K562 (cell line): ENCODE data around the gene KRT16. TPM values are rescaled to one million over a fixed set of nuclear protein-coding genes. Genes with fewer than 3 reads are reported as not detected.
A peak's percentile ranks its signal among the peaks of the same experiment; 100 is the strongest.

Experiments used
- ATAC-seq: fragments of 200-7000 bp; cut with Tn5 transposase; 3 replicates; pipeline ENCODE4 v1.9.1; 2020; ENCODE audit warnings: moderate library complexity
- BruUV-seq: library from RNA; stranded (reverse); fragments of 400-500 nt; replicated peaks from 2 replicates; lab custom pipeline; 2021; lab: Mats Ljungman, UMichigan
- CTCF ChIA-PET: fragments of 300-600 bp; formaldehyde crosslinking; extraction: SDS; loops from one replicate; lab custom pipeline; 2021; ENCODE audit warnings: low intra/inter-chr PET ratio; lab: Yijun Ruan, JAX
- POLR2A ChIA-PET: fragments of 300-600, 350-650 bp; sonication (Branson Sonifier 250); formaldehyde crosslinking; extraction: SDS; loops from one replicate; lab custom pipeline; 2021; ENCODE audit warnings: antibody characterized with exemption, inconsistent platforms; lab: Yijun Ruan, JAX
- DNase-seq, 4 experiments: peaks; one replicate each; pipeline versions ENCODE4 v3.0.0 to v3.0.0-alpha.2; 2011 to 2018; ENCODE audit warnings: low spot score in 3 of 4, mixed read lengths in 3 of 4; ENCODE audit errors: extremely low read depth in 1 of 4
- FAIRE-seq: peaks from 2 replicates; lab custom pipeline; 2011; peaks lifted over from hg19 to GRCh38; lab: Jason Lieb, UNC
- H2AFZ ChIP-seq: 2 replicates; pipeline ENCODE4 v1.6.0; 2011; ENCODE audit warnings: low read depth, low read length, control low read depth, inconsistent platforms
- H3K27ac ChIP-seq: fragments of 200-600 bp; 3 replicates; pipeline ENCODE4 v1.8.0; 2011; ENCODE audit warnings: low read depth, mild to moderate bottlenecking, control low read depth, inconsistent platforms, low read length, moderate library complexity, mixed read lengths; ENCODE audit errors: extremely low read depth
- H3K27me3 ChIP-seq, 2 experiments: fragments of 300-600 bp in 1 of 2; 2 replicates in 1 of 2; 3 replicates in 1 of 2; pipeline versions ENCODE4 v1.6.0 to v1.8.0; 2011; ENCODE audit warnings: inconsistent platforms in 2 of 2, low read length in 2 of 2, mild to moderate bottlenecking in 1 of 2, mixed read lengths in 1 of 2, moderate library complexity in 1 of 2; ENCODE audit not compliant: control insufficient read depth in 2 of 2, insufficient read depth in 2 of 2
- H3K36me3 ChIP-seq: fragments of 300-600 bp; 3 replicates; pipeline ENCODE4 v1.8.0; 2011; ENCODE audit warnings: mild to moderate bottlenecking, low read length, inconsistent platforms; ENCODE audit not compliant: control insufficient read depth, insufficient read depth
- H3K4me1 ChIP-seq, 2 experiments: fragments of 200-600 bp in 1 of 2; replicated peaks in 1 of 2; 2 replicates in 1 of 2; 3 replicates in 1 of 2; pipeline versions ENCODE4 v1.5.1 to v1.8.0; 2011; ENCODE audit warnings: inconsistent platforms in 2 of 2, low read length in 2 of 2, mild to moderate bottlenecking in 1 of 2, mixed read lengths in 1 of 2, moderate library complexity in 1 of 2; ENCODE audit not compliant: control insufficient read depth in 2 of 2, insufficient read depth in 2 of 2
- H3K4me2 ChIP-seq: 2 replicates; pipeline ENCODE4 v1.6.1; 2011; ENCODE audit warnings: low read length, control low read depth, inconsistent platforms, mixed read lengths; ENCODE audit not compliant: insufficient read depth
- H3K4me3 ChIP-seq: fragments of 200-600 bp; sonication (generic), shearing (Covaris generic); 2 replicates; pipeline ENCODE4 v1.5.1; 2016; ENCODE audit warnings: control low read depth, inconsistent platforms
- H3K79me2 ChIP-seq: fragments of 200-600 bp; 3 replicates; pipeline ENCODE4 v1.8.0; 2011; ENCODE audit warnings: low read length, inconsistent platforms; ENCODE audit not compliant: control insufficient read depth, insufficient read depth
- H3K9ac ChIP-seq, 2 experiments: 2 replicates each; pipeline versions ENCODE4 v1.6.0 to v1.6.1; 2011; ENCODE audit warnings: low read depth in 2 of 2, low read length in 2 of 2, control low read depth in 1 of 2, inconsistent platforms in 1 of 2, mild to moderate bottlenecking in 1 of 2, mixed read lengths in 1 of 2; ENCODE audit not compliant: insufficient read depth in 1 of 2
- H3K9me1 ChIP-seq: one replicate; pipeline ENCODE4 v1.6.0; 2011; ENCODE audit warnings: inconsistent platforms, mild to moderate bottlenecking, low read length, moderate library complexity; ENCODE audit not compliant: control insufficient read depth, insufficient read depth
- H3K9me3 ChIP-seq: replicated peaks from 2 replicates; pipeline ENCODE4 v1.5.1; 2011; ENCODE audit warnings: low read depth, low read length, inconsistent platforms; ENCODE audit not compliant: control insufficient read depth, insufficient read depth
- H4K20me1 ChIP-seq: replicated peaks from 2 replicates; pipeline ENCODE4 v1.6.1; 2011; ENCODE audit warnings: low read length, inconsistent platforms, mixed read lengths; ENCODE audit not compliant: control insufficient read depth, insufficient read depth
- CTBP1 ChIP-seq: fragments of 450-650 bp; IDR thresholded peaks from 2 replicates; pipeline ENCODE4 v1.6.1; 2016; ENCODE audit warnings: borderline replicate concordance
- HOXB6 ChIP-seq: fragments of 250-450 bp; sonication (Bioruptor Pico); IDR thresholded peaks from 2 replicates; pipeline ENCODE4 v1.5.1; 2022; ENCODE audit warnings: mild to moderate bottlenecking, borderline replicate concordance
- JUND ChIP-seq, 2 experiments: IDR thresholded peaks; 2 replicates in 1 of 2; 3 replicates in 1 of 2; pipeline ENCODE4 v1.6.1; 2011; ENCODE audit warnings: borderline replicate concordance in 2 of 2, low read depth in 2 of 2, low read length in 2 of 2, improper control_type of control experiment in 1 of 2, missing biosample characterization in 1 of 2, missing genetic modification characterization in 1 of 2, missing genetic modification reagents in 1 of 2
- KLF1 ChIP-seq: fragments of 450-650 bp; IDR thresholded peaks from 2 replicates; pipeline ENCODE4 v1.6.1; 2016; ENCODE audit warnings: missing genetic modification characterization, missing compliant biosample characterization
- KLF10 ChIP-seq: fragments of 250-450 bp; sonication (Bioruptor Pico); IDR thresholded peaks from 2 replicates; pipeline ENCODE4 v1.6.1; 2021; ENCODE audit warnings: matching md5 sums
- NFIC ChIP-seq: fragments of 450-650 bp; IDR thresholded peaks from 2 replicates; pipeline ENCODE4 v1.6.1; 2017; ENCODE audit warnings: mild to moderate bottlenecking, inconsistent platforms
- NR2C2 ChIP-seq, 2 experiments: fragments of 200-800 bp in 1 of 2; sonication (Bioruptor generic) in 1 of 2; sonication (generic) in 1 of 2; formaldehyde crosslinking in 1 of 2; IDR thresholded peaks; 2 replicates each; pipeline versions ENCODE4 v1.6.1 to v1.8.0; 2016 to 2022; ENCODE audit warnings: mild to moderate bottlenecking in 1 of 2, missing compliant biosample characterization in 1 of 2, missing genetic modification characterization in 1 of 2, missing genetic modification reagents in 1 of 2
- SAFB2 ChIP-seq: fragments of 200-400 bp; formaldehyde crosslinking; IDR thresholded peaks from 2 replicates; pipeline ENCODE4 v1.6.1; 2018; ENCODE audit warnings: borderline replicate concordance, low read length, low read depth, moderate library complexity; ENCODE audit not compliant: severe bottlenecking
- SMAD4 ChIP-seq: fragments of 250-450 bp; sonication (Bioruptor Pico); conservative IDR thresholded peaks from 2 replicates; pipeline ENCODE4 v1.8.0; 2021; ENCODE audit warnings: inconsistent platforms, mild to moderate bottlenecking, moderate library complexity
- XRCC5 ChIP-seq: fragments of 200-400 bp; formaldehyde crosslinking; IDR thresholded peaks from 2 replicates; pipeline ENCODE4 v1.6.1; 2017; ENCODE audit warnings: low read depth, mild to moderate bottlenecking, low read length
- ZKSCAN3 ChIP-seq: fragments of 250-450 bp; sonication (Bioruptor Pico); IDR thresholded peaks from 2 replicates; pipeline ENCODE4 v1.4.0; 2020
- WGBS: fragments of 100-300 bp; shearing (Covaris generic); methylation state at CpG from one replicate; pipeline ENCODE4 v1.1.6; 2016; ENCODE audit warnings: low coverage, mixed read lengths; ENCODE audit not compliant: insufficient coverage; ENCODE audit errors: missing lambda C conversion rate; 5-methylcytosine and 5-hydroxymethylcytosine counted together
- in situ Hi-C: fragments of 300-500 bp; cut with MboI; formaldehyde crosslinking; loops from 4 replicates; pipeline ENCODE4 v1.15.0; 2018; ENCODE audit warnings: inconsistent platforms, mixed read lengths
- intact Hi-C: fragments of 100-400 bp; cut with micrococcal nuclease; formaldehyde crosslinking; loops from 2 replicates; pipeline ENCODE4 v1.14.2; 2022
- polyA plus RNA-seq, 8 experiments: library from polyadenylated mRNA; depleted of rRNA in 4 of 8; stranded (reverse) in 5 of 8; unstranded in 3 of 8; fragments of >200 nt; fragmentation: Nextera tagmentation in 2 of 8; fragmentation: Illumina TruSeq in 1 of 8; extraction: Ambion mirVana in 2 of 8; extraction: Trizol in 1 of 8; gene quantifications; 2 replicates each; pipeline versions ENCODE4 v1.2.1 to v1.2.3, GENCODE V29; 2011 to 2014; ENCODE audit warnings: inconsistent platforms in 1 of 8, missing spikeins in 1 of 8
- total RNA-seq, 7 experiments: library from RNA; depleted of rRNA in 6 of 7; stranded (reverse); fragments of >200 nt in 6 of 7; fragmentation: Illumina TruSeq in 2 of 7; extraction: Trizol in 2 of 7; gene quantifications; 2 replicates each; pipeline versions ENCODE4 v1.2.1 to v1.2.3, GENCODE V29; 2011 to 2021; ENCODE audit warnings: low replicate concordance in 1 of 7
- TF ChIP-seq, protein P1 (sequence below): fragments of 250-450 bp; sonication (Bioruptor Pico); IDR thresholded peaks from 2 replicates; pipeline ENCODE4 v1.4.0; 2020; ENCODE audit warnings: borderline replicate concordance
- TF ChIP-seq, protein P2 (sequence below): fragments of 200-800 bp; sonication (Bioruptor generic); IDR thresholded peaks from 2 replicates; pipeline ENCODE4 v1.6.1; 2017; ENCODE audit warnings: missing genetic modification characterization, missing compliant biosample characterization
- TF ChIP-seq, protein P3 (sequence below), 2 experiments: fragments of 450-650 bp; IDR thresholded peaks; 2 replicates each; pipeline ENCODE4 v1.6.1; 2016

KRT16 gene
- total and polyA plus RNA-seq, 9 of the 15 experiments (the other 6 are each of a cell fraction or from before 2014, with no cell fraction given) = 0.04 TPM; not detected in 8

- TF ChIP-seq NR2C2 (CRISPR knock-in tag; IDR thresholded peaks at IDR 0.05) (no peak), NR2C2 (tag; IDR thresholded peaks at IDR 0.05) (no peak), ZKSCAN3 (CRISPR knock-in tag) (no peak), XRCC5 (no peak), KLF1 (tag) (no peak)
- TF ChIP-seq, protein P1, sequence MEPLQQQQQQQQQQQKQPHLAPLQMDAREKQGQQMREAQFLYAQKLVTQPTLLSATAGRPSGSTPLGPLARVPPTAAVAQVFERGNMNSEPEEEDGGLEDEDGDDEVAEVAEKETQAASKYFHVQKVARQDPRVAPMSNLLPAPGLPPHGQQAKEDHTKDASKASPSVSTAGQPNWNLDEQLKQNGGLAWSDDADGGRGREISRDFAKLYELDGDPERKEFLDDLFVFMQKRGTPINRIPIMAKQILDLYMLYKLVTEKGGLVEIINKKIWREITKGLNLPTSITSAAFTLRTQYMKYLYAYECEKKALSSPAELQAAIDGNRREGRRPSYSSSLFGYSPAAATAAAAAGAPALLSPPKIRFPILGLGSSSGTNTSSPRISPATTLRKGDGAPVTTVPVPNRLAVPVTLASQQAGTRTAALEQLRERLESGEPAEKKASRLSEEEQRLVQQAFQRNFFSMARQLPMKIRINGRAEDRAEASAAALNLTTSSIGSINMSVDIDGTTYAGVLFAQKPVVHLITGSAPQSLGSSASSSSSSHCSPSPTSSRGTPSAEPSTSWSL = no peak
- TF ChIP-seq, all 486 proteins: peak for 0
Measured at GRCh38 chr17:41625602-41626001, 13.0 kb upstream of the KRT16 start (continued).

GRCh38 chr17:41624208-41625101, 11.9 kb upstream of the KRT16 start, which contains the start of gene KRT17:
KRT17 (minus strand) TSS chr17:41624575; CDS start chr17:41624509, 66 bp downstream.
- Histone ChIP-seq H3K9me3 (no peaks in the 10 kb centered on the region), H3K4me3 (no peak within 1 kb of the TSS), H3K36me3 (no peaks in the 10 kb centered on the region), H3K79me2 (no peaks in the 10 kb centered on the region), H2AFZ (no peak within 1 kb of the TSS), H4K20me1 (no peaks in the 10 kb centered on the region), H3K9ac (no peak within 1 kb of the TSS), H3K27me3 (peaks cover 2 to 48% of the 10 kb centered on the region in 2 experiments; a peak in 2 of 5 replicates), H3K4me2 (no peak within 1 kb of the TSS), H3K27ac (no peak within 1 kb of the TSS), H3K4me1 (peaks cover 0 to 19% of the 10 kb centered on the region in 2 experiments; a peak in 2 of 5 replicates), H3K9me1 (peaks cover 5% of the 10 kb centered on the region)
- peak; percentile 41 to 63 (median 52) for DNase-seq
- no peak for FAIRE-seq
- ChIA-PET CTCF (no interaction called here), POLR2A (interaction anchor here (0.6 to 1.1 kb wide), 2 partner anchors 13 to 68 kb away, joined by 3 read pairs; no protein-coding TSS in a partner anchor)
- in situ Hi-C loops (no loop called here), intact Hi-C loops (no loop called here)
- 2% methylated on average over 26 of the region's 33 CpGs for WGBS
- BruUV-seq = no TSS peak
- peak; percentile 84 for ATAC-seq
- no peak for TF ChIP-seq SAFB2
- TF ChIP-seq JUND (IDR thresholded peaks at IDR 0.05; ENCODE audit: borderline replicate concordance, low read depth, low read length) = 0 out of 2 replicates have a peak, but pooled peaks have one; percentile 9
- TF ChIP-seq JUND (tag; IDR thresholded peaks at IDR 0.05; ENCODE audit: borderline replicate concordance, low read depth, low read length) = no peak
- TF ChIP-seq NFIC = peak; percentile 89
- TF ChIP-seq, protein P2, sequence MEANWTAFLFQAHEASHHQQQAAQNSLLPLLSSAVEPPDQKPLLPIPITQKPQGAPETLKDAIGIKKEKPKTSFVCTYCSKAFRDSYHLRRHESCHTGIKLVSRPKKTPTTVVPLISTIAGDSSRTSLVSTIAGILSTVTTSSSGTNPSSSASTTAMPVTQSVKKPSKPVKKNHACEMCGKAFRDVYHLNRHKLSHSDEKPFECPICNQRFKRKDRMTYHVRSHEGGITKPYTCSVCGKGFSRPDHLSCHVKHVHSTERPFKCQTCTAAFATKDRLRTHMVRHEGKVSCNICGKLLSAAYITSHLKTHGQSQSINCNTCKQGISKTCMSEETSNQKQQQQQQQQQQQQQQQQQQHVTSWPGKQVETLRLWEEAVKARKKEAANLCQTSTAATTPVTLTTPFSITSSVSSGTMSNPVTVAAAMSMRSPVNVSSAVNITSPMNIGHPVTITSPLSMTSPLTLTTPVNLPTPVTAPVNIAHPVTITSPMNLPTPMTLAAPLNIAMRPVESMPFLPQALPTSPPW (CRISPR knock-in tag) = peak; percentile 58
- no peak for TF ChIP-seq SMAD4
- TF ChIP-seq KLF10 = no peak
- 0 out of 2 replicates have a peak, but pooled peaks have one; percentile 24 for TF ChIP-seq CTBP1
- TF ChIP-seq, protein P3, sequence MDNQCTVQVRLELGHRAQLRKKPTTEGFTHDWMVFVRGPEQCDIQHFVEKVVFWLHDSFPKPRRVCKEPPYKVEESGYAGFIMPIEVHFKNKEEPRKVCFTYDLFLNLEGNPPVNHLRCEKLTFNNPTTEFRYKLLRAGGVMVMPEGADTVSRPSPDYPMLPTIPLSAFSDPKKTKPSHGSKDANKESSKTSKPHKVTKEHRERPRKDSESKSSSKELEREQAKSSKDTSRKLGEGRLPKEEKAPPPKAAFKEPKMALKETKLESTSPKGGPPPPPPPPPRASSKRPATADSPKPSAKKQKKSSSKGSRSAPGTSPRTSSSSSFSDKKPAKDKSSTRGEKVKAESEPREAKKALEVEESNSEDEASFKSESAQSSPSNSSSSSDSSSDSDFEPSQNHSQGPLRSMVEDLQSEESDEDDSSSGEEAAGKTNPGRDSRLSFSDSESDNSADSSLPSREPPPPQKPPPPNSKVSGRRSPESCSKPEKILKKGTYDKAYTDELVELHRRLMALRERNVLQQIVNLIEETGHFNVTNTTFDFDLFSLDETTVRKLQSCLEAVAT (IDR thresholded peaks at IDR 0.05) = no peak
- TF ChIP-seq HOXB6 (CRISPR knock-in tag) = no peak
